PC-3 (cell line): Measurements from ENCODE around the gene DISC1.

Experiments used
- EZH2 ChIP-seq: fragments of 300-600 bp; sonication (generic); IDR thresholded peaks from one replicate; pipeline ENCODE4 v1.6.1; 2017; ENCODE audit warnings: antibody characterized with exemption, mild to moderate bottlenecking, low read length; ENCODE audit not compliant: unreplicated experiment
- TF ChIP-seq, protein P1 (sequence below): fragments of 300-600 bp; sonication (generic); conservative IDR thresholded peaks from 2 replicates; pipeline ENCODE4 v1.5.1; 2017; ENCODE audit warnings: antibody characterized with exemption, low read depth, mild to moderate bottlenecking, low read length

DNA sequence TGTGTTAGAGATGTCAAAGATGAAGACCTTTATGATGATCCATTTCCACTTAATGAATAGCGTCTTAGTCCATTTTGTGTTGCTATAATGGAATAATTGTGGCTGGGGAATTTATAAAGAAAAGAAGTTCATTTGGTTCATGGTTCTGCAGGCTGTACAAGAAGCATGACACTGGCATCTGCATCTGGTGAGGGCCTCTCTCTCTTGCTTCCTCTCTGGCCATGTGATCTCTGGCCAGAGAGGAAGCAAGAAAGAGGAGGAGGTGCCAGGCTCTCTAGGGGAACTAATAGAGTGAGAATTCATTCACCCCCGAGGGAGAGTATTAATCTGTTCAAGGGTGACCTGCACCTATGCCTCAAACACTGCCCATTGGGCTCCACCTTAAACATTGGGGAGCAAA is 242.8 kb downstream of the DISC1 start:
- TF ChIP-seq, protein P1, sequence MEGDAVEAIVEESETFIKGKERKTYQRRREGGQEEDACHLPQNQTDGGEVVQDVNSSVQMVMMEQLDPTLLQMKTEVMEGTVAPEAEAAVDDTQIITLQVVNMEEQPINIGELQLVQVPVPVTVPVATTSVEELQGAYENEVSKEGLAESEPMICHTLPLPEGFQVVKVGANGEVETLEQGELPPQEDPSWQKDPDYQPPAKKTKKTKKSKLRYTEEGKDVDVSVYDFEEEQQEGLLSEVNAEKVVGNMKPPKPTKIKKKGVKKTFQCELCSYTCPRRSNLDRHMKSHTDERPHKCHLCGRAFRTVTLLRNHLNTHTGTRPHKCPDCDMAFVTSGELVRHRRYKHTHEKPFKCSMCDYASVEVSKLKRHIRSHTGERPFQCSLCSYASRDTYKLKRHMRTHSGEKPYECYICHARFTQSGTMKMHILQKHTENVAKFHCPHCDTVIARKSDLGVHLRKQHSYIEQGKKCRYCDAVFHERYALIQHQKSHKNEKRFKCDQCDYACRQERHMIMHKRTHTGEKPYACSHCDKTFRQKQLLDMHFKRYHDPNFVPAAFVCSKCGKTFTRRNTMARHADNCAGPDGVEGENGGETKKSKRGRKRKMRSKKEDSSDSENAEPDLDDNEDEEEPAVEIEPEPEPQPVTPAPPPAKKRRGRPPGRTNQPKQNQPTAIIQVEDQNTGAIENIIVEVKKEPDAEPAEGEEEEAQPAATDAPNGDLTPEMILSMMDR: no peak
- TF ChIP-seq EZH2: no peak
